Measurements from ENCODE around the gene LCORL. TPM values are rescaled to one million over a fixed set of nuclear protein-coding genes. Genes with fewer than 3 reads are reported as not detected.

The LCORL gene
- total RNA-seq, result 15.9 and 18.1 TPM in 2 replicates

GRCh38 chr4:18021720-18022571 is at the start of gene LCORL:
LCORL (minus strand) TSS chr4:18021755; CDS start chr4:18021751, 4 bp downstream.

GRCh38 chr4:17810260-17811077 is 211.1 kb downstream of the LCORL start, which contains the start of the genes DCAF16 and NCAPG:
DCAF16 (minus strand) TSS chr4:17810757; CDS start chr4:17804141, 6,616 bp downstream.
NCAPG (plus strand) TSS chr4:17810979; CDS start chr4:17811078, 99 bp downstream.

Other genes starting within 250 kb of the LCORL start
- gene FAM184B, start 240.1 kb downstream of the LCORL start, total RNA-seq, result under 0.01 TPM in 1 of 2 replicates, not detected in the other
- gene DCAF16, start 211.0 kb downstream of the LCORL start, total RNA-seq, result 17.8 and 24.7 TPM in 2 replicates
- 7.5 and 8.7 TPM in 2 replicates for gene NCAPG, start 210.8 kb downstream of the LCORL start, total RNA-seq